ENCODE data around the gene ZNF18.

Gene ZNF18

GRCh38 chr17:12041312-12041711 is 44.0 kb upstream of the ZNF18 start:
- H3K4me1 ChIP-seq (ENCODE audit: low read length), result no peaks in the 10 kb centered on the region
- H3K4me3 ChIP-seq (ENCODE audit: low read length), result no peak overlapping the region
- no peaks in the 10 kb centered on the region for H3K27me3 ChIP-seq (ENCODE audit: low read depth, low read length)
- peaks cover 27% of the 10 kb centered on the region for H4K20me1 ChIP-seq (ENCODE audit: insufficient read depth, low read length)
- no peak overlapping the region for H3K9ac ChIP-seq (ENCODE audit: low read length)
- H2AFZ ChIP-seq (ENCODE audit: low read depth, low read length), result no peak overlapping the region
- H3K9me3 ChIP-seq (ENCODE audit: insufficient read depth, low read length), result no peaks in the 10 kb centered on the region
- no peaks in the 10 kb centered on the region for H3K36me3 ChIP-seq (replicated peaks; ENCODE audit: low read depth, low read length)
- no peak overlapping the region for H3K4me2 ChIP-seq (ENCODE audit: low read length)
- H3K79me2 ChIP-seq (ENCODE audit: low read length), result peaks cover 42% of the 10 kb centered on the region
- no peak for TF ChIP-seq EZH2phosphoT487 (IDR thresholded peaks at IDR 0.05; ENCODE audit: low read depth)
- TF ChIP-seq, protein P1, sequence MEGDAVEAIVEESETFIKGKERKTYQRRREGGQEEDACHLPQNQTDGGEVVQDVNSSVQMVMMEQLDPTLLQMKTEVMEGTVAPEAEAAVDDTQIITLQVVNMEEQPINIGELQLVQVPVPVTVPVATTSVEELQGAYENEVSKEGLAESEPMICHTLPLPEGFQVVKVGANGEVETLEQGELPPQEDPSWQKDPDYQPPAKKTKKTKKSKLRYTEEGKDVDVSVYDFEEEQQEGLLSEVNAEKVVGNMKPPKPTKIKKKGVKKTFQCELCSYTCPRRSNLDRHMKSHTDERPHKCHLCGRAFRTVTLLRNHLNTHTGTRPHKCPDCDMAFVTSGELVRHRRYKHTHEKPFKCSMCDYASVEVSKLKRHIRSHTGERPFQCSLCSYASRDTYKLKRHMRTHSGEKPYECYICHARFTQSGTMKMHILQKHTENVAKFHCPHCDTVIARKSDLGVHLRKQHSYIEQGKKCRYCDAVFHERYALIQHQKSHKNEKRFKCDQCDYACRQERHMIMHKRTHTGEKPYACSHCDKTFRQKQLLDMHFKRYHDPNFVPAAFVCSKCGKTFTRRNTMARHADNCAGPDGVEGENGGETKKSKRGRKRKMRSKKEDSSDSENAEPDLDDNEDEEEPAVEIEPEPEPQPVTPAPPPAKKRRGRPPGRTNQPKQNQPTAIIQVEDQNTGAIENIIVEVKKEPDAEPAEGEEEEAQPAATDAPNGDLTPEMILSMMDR (IDR thresholded peaks at IDR 0.05; ENCODE audit: low read depth, low read length), result no peak
- H3K27ac ChIP-seq (ENCODE audit: low read length), result no peak overlapping the region

GRCh38 chr17:12040478-12040877 is 43.2 kb upstream of the ZNF18 start:
- H3K27ac ChIP-seq (ENCODE audit: low read length), result no peak overlapping the region
- peaks cover 19% of the 10 kb centered on the region for H4K20me1 ChIP-seq (ENCODE audit: insufficient read depth, low read length)
- H3K79me2 ChIP-seq (ENCODE audit: low read length), result peaks cover 35% of the 10 kb centered on the region
- H3K4me1 ChIP-seq (ENCODE audit: low read length), result no peaks in the 10 kb centered on the region
- TF ChIP-seq, protein P1 (IDR thresholded peaks at IDR 0.05; ENCODE audit: low read depth, low read length), result no peak
- TF ChIP-seq EZH2phosphoT487 (IDR thresholded peaks at IDR 0.05; ENCODE audit: low read depth), result no peak
- no peak overlapping the region for H2AFZ ChIP-seq (ENCODE audit: low read depth, low read length)
- H3K4me2 ChIP-seq (ENCODE audit: low read length), result no peak overlapping the region
- H3K9me3 ChIP-seq (ENCODE audit: insufficient read depth, low read length), result no peaks in the 10 kb centered on the region
- H3K9ac ChIP-seq (ENCODE audit: low read length), result no peak overlapping the region
- no peaks in the 10 kb centered on the region for H3K36me3 ChIP-seq (replicated peaks; ENCODE audit: low read depth, low read length)
- H3K27me3 ChIP-seq (ENCODE audit: low read depth, low read length), result no peaks in the 10 kb centered on the region
- H3K4me3 ChIP-seq (ENCODE audit: low read length), result no peak overlapping the region

- Histone ChIP-seq H3K27ac (ENCODE audit: low read length) (no peak overlapping the region), H3K4me3 (ENCODE audit: low read length) (no peak overlapping the region), H3K4me2 (ENCODE audit: low read length) (no peak overlapping the region), H3K36me3 (replicated peaks; ENCODE audit: low read depth, low read length) (peaks cover 3% of the 10 kb centered on the region), H3K79me2 (ENCODE audit: low read length) (peaks cover 22% of the 10 kb centered on the region; the same call in 1 of the 2 replicates), H3K4me1 (ENCODE audit: low read length) (no peaks in the 10 kb centered on the region), H3K9me3 (ENCODE audit: insufficient read depth, low read length) (no peaks in the 10 kb centered on the region), H3K27me3 (ENCODE audit: low read depth, low read length) (no peaks in the 10 kb centered on the region), H2AFZ (ENCODE audit: low read depth, low read length) (no peak overlapping the region), H4K20me1 (ENCODE audit: insufficient read depth, low read length) (peaks cover 10% of the 10 kb centered on the region), H3K9ac (ENCODE audit: low read length) (no peak overlapping the region)
- TF ChIP-seq EZH2phosphoT487 (IDR thresholded peaks at IDR 0.05; ENCODE audit: low read depth), result no peak
- TF ChIP-seq, protein P1 (IDR thresholded peaks at IDR 0.05; ENCODE audit: low read depth, low read length), result no peak
Observed at GRCh38 chr17:12037970-12038369, 40.7 kb upstream of the ZNF18 start.

DNA sequence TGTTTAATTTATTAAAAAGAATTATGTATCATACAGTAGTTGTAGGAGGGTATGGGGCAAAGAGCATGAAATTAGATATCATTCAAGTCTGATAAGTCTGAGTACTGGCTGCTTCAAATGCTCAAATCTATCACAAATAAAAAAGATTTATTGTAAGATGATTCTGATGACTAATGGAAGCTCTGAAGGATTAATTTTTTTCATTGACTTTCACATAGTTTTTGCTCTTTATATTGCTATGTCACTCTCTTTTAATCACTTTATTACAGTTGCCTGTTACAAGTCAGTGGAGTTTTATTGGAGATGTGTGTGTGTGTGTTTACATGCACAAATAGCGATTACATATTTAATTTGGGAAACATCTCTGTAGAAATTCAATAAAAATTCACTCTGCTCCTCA is 38.4 kb upstream of the ZNF18 start:
- Histone ChIP-seq H4K20me1 (ENCODE audit: insufficient read depth, low read length) (peaks cover 19% of the 10 kb centered on the region), H3K36me3 (replicated peaks; ENCODE audit: low read depth, low read length) (peaks cover 3% of the 10 kb centered on the region), H3K4me2 (ENCODE audit: low read length) (no peak overlapping the region), H3K9me3 (ENCODE audit: insufficient read depth, low read length) (no peaks in the 10 kb centered on the region), H3K27me3 (ENCODE audit: low read depth, low read length) (no peaks in the 10 kb centered on the region), H3K9ac (ENCODE audit: low read length) (no peak overlapping the region), H3K27ac (ENCODE audit: low read length) (no peak overlapping the region), H3K4me1 (ENCODE audit: low read length) (no peaks in the 10 kb centered on the region), H3K4me3 (ENCODE audit: low read length) (no peak overlapping the region), H2AFZ (ENCODE audit: low read depth, low read length) (no peak overlapping the region), H3K79me2 (ENCODE audit: low read length) (peaks cover 33% of the 10 kb centered on the region)
- TF ChIP-seq, protein P1 (IDR thresholded peaks at IDR 0.05; ENCODE audit: low read depth, low read length), result no peak
- no peak for TF ChIP-seq EZH2phosphoT487 (IDR thresholded peaks at IDR 0.05; ENCODE audit: low read depth)

Measured in OCI-LY3 (cell line).